GM12864 (cell line): ENCODE results near the gene DCTN1.

Experiments
- DNase-seq: peaks from one replicate; pipeline ENCODE4 v3.0.0-alpha.2; 2011; ENCODE audit warnings: low read depth
- H3K4me3 ChIP-seq: 2 replicates; pipeline ENCODE4 v1.5.1; 2011; ENCODE audit warnings: mild to moderate bottlenecking, low read depth, low read length, control low read depth
- TF ChIP-seq, protein P1 (sequence below): IDR thresholded peaks from 2 replicates; pipeline ENCODE4 v1.5.1; 2011; ENCODE audit warnings: low read depth, mild to moderate bottlenecking, moderate library complexity, low read length, control low read depth, inconsistent platforms; ENCODE audit errors: missing control alignments

The DCTN1 gene

DNA sequence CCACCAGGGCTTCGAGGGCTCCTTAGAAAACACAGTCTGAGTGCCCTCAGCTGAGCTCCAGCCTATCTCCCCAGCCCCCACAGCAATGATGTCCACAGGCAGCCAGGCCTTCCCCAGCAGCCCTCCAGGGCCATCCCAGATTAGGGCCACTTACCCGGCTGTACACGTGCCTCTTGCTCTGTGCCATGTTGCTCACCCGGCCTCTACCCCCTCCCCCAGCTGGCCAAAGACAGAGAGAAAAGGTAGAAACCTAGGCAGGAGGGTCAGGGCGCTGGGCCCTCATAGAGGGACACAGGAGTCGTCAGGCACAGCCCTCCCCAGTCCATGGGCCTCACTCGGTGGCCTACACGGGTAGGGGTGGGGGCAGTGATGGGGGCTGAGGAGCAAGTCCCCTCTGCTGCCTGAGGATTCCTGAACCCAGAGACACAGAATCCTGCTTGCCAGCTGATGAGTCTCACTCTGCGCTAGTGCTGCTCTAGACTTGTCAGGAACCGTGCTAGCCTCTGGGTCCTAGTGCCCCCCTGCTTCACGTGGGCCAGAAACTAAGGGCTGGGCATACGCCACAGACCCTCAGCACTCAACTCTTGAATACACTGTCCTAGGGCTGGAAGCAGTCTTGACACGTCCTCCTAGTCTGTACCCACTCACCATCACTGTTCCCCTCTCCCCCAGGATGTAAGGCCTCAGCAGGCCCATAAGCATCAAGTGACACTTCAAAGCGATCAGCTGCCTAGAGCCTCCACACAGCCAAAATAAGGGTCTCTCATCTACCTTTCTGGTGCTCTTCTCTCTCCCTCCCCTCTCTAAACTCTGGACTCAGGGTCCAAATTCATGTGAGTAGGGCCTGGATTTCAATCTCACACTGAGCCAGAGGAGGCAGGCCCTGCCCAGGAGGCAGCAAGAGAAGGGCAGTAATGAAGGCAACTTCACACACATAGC lies at the start of gene DCTN1:
Gene DCTN1, minus strand, starts transcription at position 461 of the 939 bp plus-strand sequence. Its CDS starts 274 bp downstream, at position 187.
- no peak for DNase-seq
- TF ChIP-seq, protein P1, sequence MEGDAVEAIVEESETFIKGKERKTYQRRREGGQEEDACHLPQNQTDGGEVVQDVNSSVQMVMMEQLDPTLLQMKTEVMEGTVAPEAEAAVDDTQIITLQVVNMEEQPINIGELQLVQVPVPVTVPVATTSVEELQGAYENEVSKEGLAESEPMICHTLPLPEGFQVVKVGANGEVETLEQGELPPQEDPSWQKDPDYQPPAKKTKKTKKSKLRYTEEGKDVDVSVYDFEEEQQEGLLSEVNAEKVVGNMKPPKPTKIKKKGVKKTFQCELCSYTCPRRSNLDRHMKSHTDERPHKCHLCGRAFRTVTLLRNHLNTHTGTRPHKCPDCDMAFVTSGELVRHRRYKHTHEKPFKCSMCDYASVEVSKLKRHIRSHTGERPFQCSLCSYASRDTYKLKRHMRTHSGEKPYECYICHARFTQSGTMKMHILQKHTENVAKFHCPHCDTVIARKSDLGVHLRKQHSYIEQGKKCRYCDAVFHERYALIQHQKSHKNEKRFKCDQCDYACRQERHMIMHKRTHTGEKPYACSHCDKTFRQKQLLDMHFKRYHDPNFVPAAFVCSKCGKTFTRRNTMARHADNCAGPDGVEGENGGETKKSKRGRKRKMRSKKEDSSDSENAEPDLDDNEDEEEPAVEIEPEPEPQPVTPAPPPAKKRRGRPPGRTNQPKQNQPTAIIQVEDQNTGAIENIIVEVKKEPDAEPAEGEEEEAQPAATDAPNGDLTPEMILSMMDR, result no peak
- H3K4me3 ChIP-seq, result no peak within 1 kb of the TSS

GRCh38 chr2:74428675-74429074 lies 48.6 kb upstream of the DCTN1 start:
- no peak for DNase-seq
- H3K4me3 ChIP-seq, result no peak overlapping the region
- TF ChIP-seq, protein P1, result no peak

- no peak overlapping the region for H3K4me3 ChIP-seq
- TF ChIP-seq, protein P1, result no peak
Observed at GRCh38 chr2:74427551-74427950, 47.4 kb upstream of the DCTN1 start.

GRCh38 chr2:74426181-74426758 lies 46.2 kb upstream of the DCTN1 start:
- no peak for DNase-seq
- H3K4me3 ChIP-seq, result no peak overlapping the region
- TF ChIP-seq, protein P1, result no peak

More at GRCh38 chr2:74427551-74427950, 47.4 kb upstream of the DCTN1 start:
- no peak for DNase-seq

GRCh38 chr2:74425523-74425922 lies 45.4 kb upstream of the DCTN1 start:
- no peak for DNase-seq
- no peak overlapping the region for H3K4me3 ChIP-seq
- TF ChIP-seq, protein P1, result no peak

- H3K4me3 ChIP-seq, result no peak overlapping the region
- TF ChIP-seq, protein P1, result no peak
- no peak for DNase-seq
Observed at GRCh38 chr2:74424995-74425406, 44.9 kb upstream of the DCTN1 start.
